ENCODE results near the gene LDB3.
"Not testable (repeated sequence)": the region's sequence is repeated elsewhere in the genome, so short reads cannot be mapped to it uniquely, and the experiment has no call there.

LDB3 gene

GRCh38 chr10:86668297-86669165 lies at the start of gene LDB3:
TSS of gene LDB3 (plus strand) at chr10:86668511. CDS start at chr10:86668692, 181 bp downstream.
- DNase-seq: no peak

- no peak for DNase-seq
Observed at GRCh38 chr10:86628311-86628710, 40.0 kb upstream of the LDB3 start.

- DNase-seq: no peak
Observed at GRCh38 chr10:86630079-86630478, 38.2 kb upstream of the LDB3 start.

- DNase-seq: no peak
Observed at GRCh38 chr10:86632009-86632800, 36.1 kb upstream of the LDB3 start.

GRCh38 chr10:86632951-86633350 lies 35.4 kb upstream of the LDB3 start:
- no peak for DNase-seq

GRCh38 chr10:86635402-86635801 lies 32.9 kb upstream of the LDB3 start:
- DNase-seq: no peak

GRCh38 chr10:86636311-86636710 lies 32.0 kb upstream of the LDB3 start:
- no peak for DNase-seq

GRCh38 chr10:86642021-86642420 lies 26.3 kb upstream of the LDB3 start:
- DNase-seq: no peak

GRCh38 chr10:86642499-86642898 lies 25.8 kb upstream of the LDB3 start:
- no peak for DNase-seq

GRCh38 chr10:86644152-86644793 lies 24.0 kb upstream of the LDB3 start:
- DNase-seq: no peak

- DNase-seq: no peak
Observed at GRCh38 chr10:86644794-86645445, 23.4 kb upstream of the LDB3 start.

- not testable (repeated sequence) for DNase-seq
Observed at GRCh38 chr10:86645621-86646165, 22.6 kb upstream of the LDB3 start.

GRCh38 chr10:86646532-86646931 lies 21.8 kb upstream of the LDB3 start:
- DNase-seq: no peak

- DNase-seq: no peak
Observed at GRCh38 chr10:86646933-86647332, 21.4 kb upstream of the LDB3 start.

- no peak for DNase-seq
Observed at GRCh38 chr10:86647773-86648703, 20.3 kb upstream of the LDB3 start.

- DNase-seq: no peak
Observed at GRCh38 chr10:86648704-86649427, 19.4 kb upstream of the LDB3 start.

GRCh38 chr10:86649471-86650150 lies 18.7 kb upstream of the LDB3 start:
- no peak for DNase-seq

- no peak for DNase-seq
Observed at GRCh38 chr10:86650151-86650550, 18.2 kb upstream of the LDB3 start.

GRCh38 chr10:86651021-86651471 lies 17.3 kb upstream of the LDB3 start:
- no peak for DNase-seq

Data from activated CD4-positive, alpha-beta T cell treated with anti-CD3 and anti-CD28 coated beads for 4 hours (primary cell).